Brain pericyte (primary cell): ENCODE results near the gene TMPRSS4.

ENCODE experiments used
- DNase-seq: peaks from one replicate; pipeline ENCODE4 v3.0.0-alpha.2; 2012; ENCODE audit warnings: low read depth, low spot score

Gene TMPRSS4

GRCh38 chr11:118078911-118079411, 2.1 kb downstream of the TMPRSS4 start:
- no peak for DNase-seq

- DNase-seq: no peak
These were observed 2.6 kb downstream of the TMPRSS4 start for GRCh38 chr11:118079491-118079890.

- no peak for DNase-seq
These were observed 3.4 kb downstream of the TMPRSS4 start for GRCh38 chr11:118080296-118080695.

GRCh38 chr11:118081241-118081958, 4.5 kb downstream of the TMPRSS4 start:
- DNase-seq: no peak

GRCh38 chr11:118082880-118083552, 6.1 kb downstream of the TMPRSS4 start:
- no peak for DNase-seq

- DNase-seq: no peak
These were observed 7.4 kb downstream of the TMPRSS4 start for GRCh38 chr11:118084247-118084646.

GRCh38 chr11:118084656-118085055, 7.8 kb downstream of the TMPRSS4 start:
- DNase-seq: no peak

- DNase-seq: no peak
These were observed 10.3 kb downstream of the TMPRSS4 start, which contains the start of gene SMIM35 for GRCh38 chr11:118086913-118087768. Gene SMIM35, minus strand, starts transcription at chr11:118086963. Its CDS starts 206 bp downstream, at chr11:118086757.

GRCh38 chr11:118087931-118088330, 11.1 kb downstream of the TMPRSS4 start:
- no peak for DNase-seq

GRCh38 chr11:118088531-118088930, 11.7 kb downstream of the TMPRSS4 start:
- DNase-seq: no peak

- DNase-seq: no peak
These were observed 13.8 kb downstream of the TMPRSS4 start for GRCh38 chr11:118090545-118091162.

- DNase-seq: no peak
These were observed 14.8 kb downstream of the TMPRSS4 start for GRCh38 chr11:118091690-118092089.

- DNase-seq: no peak
These were observed 16.2 kb downstream of the TMPRSS4 start for GRCh38 chr11:118092907-118093571.

GRCh38 chr11:118095493-118095892, 18.6 kb downstream of the TMPRSS4 start:
- DNase-seq: no peak

- DNase-seq: no peak
These were observed 19.1 kb downstream of the TMPRSS4 start for GRCh38 chr11:118095967-118096367.

GRCh38 chr11:118098996-118099837, 22.3 kb downstream of the TMPRSS4 start:
- no peak for DNase-seq

- DNase-seq: no peak
These were observed 23.1 kb downstream of the TMPRSS4 start for GRCh38 chr11:118099838-118100556.

GRCh38 chr11:118100691-118101232, 23.9 kb downstream of the TMPRSS4 start:
- DNase-seq: no peak

GRCh38 chr11:118102721-118103261, 25.9 kb downstream of the TMPRSS4 start:
- DNase-seq: no peak
